Heart right ventricle (tissue), 16 donors: ENCODE measurements around the gene RFX8. TPM values are rescaled to one million over a fixed set of nuclear protein-coding genes. Genes with fewer than 3 reads are reported as not detected.

Experiments used
- ATAC-seq, 8 donors: fragments of 200-7000 bp; cut with Tn5 transposase; one replicate each; pipeline ENCODE4 v1.9.1; 2020; ENCODE audit warnings: mild to moderate bottlenecking in 8 of 8, moderate library complexity in 8 of 8, moderate number of reproducible peaks in 1 of 8
- DNase-seq, 2 donors: peaks; one replicate each; pipeline ENCODE4 v3.0.0-alpha.2; 2020
- H3K27ac ChIP-seq, 10 donors: fragments of 200-600 bp; sonication (generic) in 2 of 10; one replicate each; pipeline versions ENCODE4 v1.5.0 to v1.8.0; 2020 to 2022; ENCODE audit warnings: mild to moderate bottlenecking in 3 of 10
- H3K27me3 ChIP-seq, 7 donors: fragments of 200-600 bp; one replicate each; pipeline ENCODE4 v1.8.0; 2021 to 2022; ENCODE audit warnings: mild to moderate bottlenecking in 2 of 7
- H3K36me3 ChIP-seq, 9 donors: fragments of 200-600 bp; sonication (generic) in 1 of 9; one replicate each; pipeline versions ENCODE4 v1.5.0 to v1.8.0; 2020 to 2022; ENCODE audit warnings: mild to moderate bottlenecking in 2 of 9
- H3K4me1 ChIP-seq, 9 donors: fragments of 200-600 bp; sonication (generic) in 1 of 9; one replicate each; pipeline versions ENCODE4 v1.5.0 to v1.8.0; 2020 to 2022; ENCODE audit warnings: mild to moderate bottlenecking in 4 of 9
- H3K4me3 ChIP-seq, 10 donors: fragments of 200-600 bp; sonication (generic) in 2 of 10; one replicate each; pipeline versions ENCODE4 v1.5.0 to v1.8.0; 2020 to 2022; ENCODE audit warnings: mild to moderate bottlenecking in 7 of 10, moderate library complexity in 2 of 10
- H3K9me3 ChIP-seq, 11 donors: fragments of 200-600 bp in 10 of 11; sonication (generic) in 2 of 11; one replicate each; pipeline versions ENCODE4 v1.5.0 to v1.8.0; 2013 to 2022; ENCODE audit warnings: mild to moderate bottlenecking in 2 of 11, control low read depth in 1 of 11, moderate library complexity in 1 of 11
- CTCF ChIP-seq, 9 donors: fragments of 200-600 bp; sonication (generic) in 2 of 9; IDR thresholded peaks; one replicate each; pipeline versions ENCODE4 v1.5.0 to v1.8.0; 2021 to 2022; ENCODE audit warnings: antibody characterized with exemption in 9 of 9, mild to moderate bottlenecking in 5 of 9, moderate library complexity in 1 of 9
- WGBS, 2 donors: extraction: QIAGEN DNeasy Blood & Tissue Kit; methylation state at CpG; one replicate each; pipeline ENCODE4 v1.1.7; 2013; ENCODE audit warnings: inconsistent platforms in 1 of 2; 5-methylcytosine and 5-hydroxymethylcytosine counted together
- intact Hi-C, 10 donors: fragments of 100-400 bp; cut with DNase I; formaldehyde crosslinking; loops; one replicate each; pipeline versions ENCODE4 v1.11.1 to v1.14.2; 2022
- polyA plus RNA-seq, 2 donors: library from polyadenylated mRNA; stranded (reverse); fragments of 200-250 nt; gene quantifications; one replicate each; pipeline ENCODE4 v1.2.3, GENCODE V29; 2013
- total RNA-seq, 10 donors: library from RNA; stranded (reverse); fragmentation: NEBNext Ultra II Directional in 3 of 10; extraction: Animal tissue kit (Norgen Biotek cat#: 25700) in 3 of 10; gene quantifications; one replicate each; pipeline versions ENCODE4 v1.2.1 to v1.2.4, GENCODE V29; 2021 to 2023
- donor health status: Arrhythmogenic right ventricular cardiomyopathy.
- donor health status: ischemic (EF 13 %, LVEDD 7.1; RV severe dilation, severe dysfunction).
- donor health status: healthy with polysubstance abuse.
- donor health status: DM: no; HTN: yes; CAD: no.
- donor health status: DM: no; HTN: no; CAD: no.
- donor health status: ischemic (EF 25% LVEDD 6.9; RV normal size, moderate dysfunction).
- donor health status: ischemic (EF 25% LVEDD 5.7; RV mildly dilated, moderate dysfunction).
- donor health status: healthy.
- donor health status: DM: yes; HTN: yes; CAD: no.
- donor health status: Ischemic cardiomyopathy.
- donor health status: ischemic (EF 35%, LVEDD 5.7; RV mildly dilated, moderate dysfunction).
- donor health status: nonischemic (EF 11% LVEDD 7.7; RV severe dilation, severe dysfunction).
- donor health status: DM: yes; HTN: yes; CAD: no.
- donor health status: PGD.
- donor health status: ischemic (EF 29% LVEDD 5.4; RV normal size, mild dysfunction).
- donor health status: nonischemic (EF 23%, LVEDD 6.1; RV moderate dilation, normal function).

Gene RFX8
- total and polyA plus RNA-seq, 12 donors, result 0.15 to 0.44 (median 0.16) TPM; not detected in 5

DNA sequence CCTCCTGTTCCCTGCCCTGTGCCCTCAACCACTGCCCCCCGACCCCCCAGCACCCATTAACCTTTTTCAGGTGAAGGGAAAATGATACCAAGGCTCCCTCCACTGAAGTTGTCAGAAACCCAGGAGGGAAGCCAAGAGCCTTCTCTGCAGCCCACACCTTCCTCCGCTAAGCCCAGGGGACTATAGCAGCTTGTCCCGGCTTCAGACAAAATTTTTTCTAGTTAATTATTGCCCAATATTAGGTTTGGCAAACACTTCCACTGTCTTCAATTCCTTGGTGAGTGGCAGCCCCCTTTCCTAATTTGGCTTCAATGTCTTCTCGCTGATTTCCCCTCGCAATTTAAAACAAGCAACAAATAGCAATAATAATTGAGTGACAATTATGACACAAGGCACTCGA is 23.9 kb downstream of the RFX8 start:
- Histone ChIP-seq H3K36me3 (peaks cover 0 to 4% (median 0%) of the 10 kb centered on the region in 9 donors), H3K27ac (no peak overlapping the region), H3K4me1 (peaks cover 0 to 3% (median 0%) of the 10 kb centered on the region in 9 donors), H3K4me3 (no peak overlapping the region), H3K27me3 (peaks cover 0 to 63% (median 0%) of the 10 kb centered on the region in 7 donors), H3K9me3 (peaks cover 0 to 9% (median 0%) of the 10 kb centered on the region in 11 donors)
- intact Hi-C loops, result no loop called here
- no peak for ATAC-seq
- DNase-seq, result no peak
- no peak for TF ChIP-seq CTCF (IDR thresholded peaks at IDR 0.05)
- 77 to 84% methylated on average over 6 of the region's 6 CpGs for WGBS, 2 donors

- H3K4me3 ChIP-seq, result no peak overlapping the region
- H3K27me3 ChIP-seq, result peaks cover 0 to 78% (median 0%) of the 10 kb centered on the region in 7 donors
- peaks cover 0 to 4% (median 0%) of the 10 kb centered on the region in 9 donors for H3K36me3 ChIP-seq
- ATAC-seq (no peak), DNase-seq (no peak)
- intact Hi-C loops, result no loop called here
- H3K4me1 ChIP-seq, result peaks cover 0 to 12% (median 0%) of the 10 kb centered on the region in 9 donors
- WGBS, 2 donors, result 84 to 90% methylated on average over 4 of the region's 4 CpGs
- no peak for TF ChIP-seq CTCF (IDR thresholded peaks at IDR 0.05)
- peaks cover 0 to 11% (median 0%) of the 10 kb centered on the region in 11 donors for H3K9me3 ChIP-seq
- H3K27ac ChIP-seq, result no peak overlapping the region
Measured at GRCh38 chr2:101446869-101447268, 28.0 kb downstream of the RFX8 start.

- intact Hi-C loops, result no loop called here
- 92 to 96% methylated on average over 3 of the region's 3 CpGs for WGBS, 2 donors
- TF ChIP-seq CTCF (IDR thresholded peaks at IDR 0.05), result no peak
- Histone ChIP-seq H3K4me1 (peaks cover 0 to 28% (median 10%) of the 10 kb centered on the region in 9 donors), H3K36me3 (no peaks in the 10 kb centered on the region), H3K27me3 (peaks cover 0 to 54% (median 0%) of the 10 kb centered on the region in 7 donors), H3K27ac (peak overlapping the region in 3 of 10 donors; percentile 21 to 64 (median 29)), H3K4me3 (no peak overlapping the region), H3K9me3 (peaks cover 0 to 11% (median 0%) of the 10 kb centered on the region in 11 donors)
- DNase-seq (no peak), ATAC-seq (no peak)
Measured at GRCh38 chr2:101442667-101443061, 32.2 kb downstream of the RFX8 start.

- H3K4me1 ChIP-seq, result peaks cover 0 to 27% (median 10%) of the 10 kb centered on the region in 9 donors
- H3K36me3 ChIP-seq, result no peaks in the 10 kb centered on the region
- DNase-seq (no peak), ATAC-seq (no peak)
- H3K4me3 ChIP-seq, result no peak overlapping the region
- H3K9me3 ChIP-seq, result peaks cover 0 to 11% (median 0%) of the 10 kb centered on the region in 11 donors
- no peak for TF ChIP-seq CTCF (IDR thresholded peaks at IDR 0.05)
- peaks cover 0 to 52% (median 0%) of the 10 kb centered on the region in 7 donors for H3K27me3 ChIP-seq
- H3K27ac ChIP-seq, result peak overlapping the region in 4 of 10 donors; percentile 9 to 64 (median 25)
- intact Hi-C loops, result no loop called here
- WGBS, 2 donors, result 77 to 85% methylated on average over 1 of the region's 1 CpG
Measured at GRCh38 chr2:101442042-101442666, 32.8 kb downstream of the RFX8 start.
